Kidney (tissue), 14 donors: Measurements from ENCODE around the gene C1QA. TPM values are rescaled to one million over a fixed set of nuclear protein-coding genes. Genes with fewer than 3 reads are reported as not detected.

Source experiments
- DNase-seq, 5 donors: peaks; one replicate each; pipeline ENCODE4 v3.0.0-alpha.2; 2013 to 2020
- FAIRE-seq: peaks from 2 replicates; lab custom pipeline; 2012; peaks lifted over from hg19 to GRCh38; lab: Jason Lieb, UNC
- H3K27ac ChIP-seq, 2 donors: one replicate each; pipeline ENCODE4 v1.7.0; 2013; ENCODE audit warnings: low read depth in 2 of 2, low read length in 2 of 2, inconsistent platforms in 1 of 2
- H3K27me3 ChIP-seq: one replicate; pipeline ENCODE4 v1.7.1; 2013; ENCODE audit warnings: low read length, inconsistent platforms; ENCODE audit not compliant: control insufficient read depth, insufficient read depth
- H3K36me3 ChIP-seq, 3 donors: one replicate each; pipeline versions ENCODE4 v1.7.0 to v1.7.1; 2013; ENCODE audit warnings: low read length in 3 of 3, control low read depth in 1 of 3, inconsistent platforms in 1 of 3; ENCODE audit not compliant: insufficient read depth in 3 of 3, control insufficient read depth in 2 of 3
- H3K4me1 ChIP-seq, 3 donors: one replicate each; pipeline versions ENCODE4 v1.7.0 to v1.7.1; 2013; ENCODE audit warnings: low read length in 3 of 3, inconsistent platforms in 1 of 3, low read depth in 1 of 3; ENCODE audit not compliant: control insufficient read depth in 2 of 3, insufficient read depth in 2 of 3
- H3K4me3 ChIP-seq, 3 donors: one replicate each; pipeline versions ENCODE4 v1.7.0 to v1.8.1; 2013; ENCODE audit warnings: low read length in 3 of 3, control low read depth in 1 of 3, inconsistent platforms in 1 of 3
- H3K9ac ChIP-seq, 3 donors: one replicate each; pipeline versions ENCODE4 v1.7.0 to v1.7.1; 2013; ENCODE audit warnings: low read length in 3 of 3, control low read depth in 1 of 3, inconsistent platforms in 1 of 3
- H3K9me3 ChIP-seq, 3 donors: one replicate each; pipeline versions ENCODE4 v1.7.0 to v1.7.1; 2013; ENCODE audit warnings: low read length in 3 of 3, control low read depth in 1 of 3, inconsistent platforms in 1 of 3; ENCODE audit not compliant: control insufficient read depth in 2 of 3, insufficient read depth in 1 of 3
- intact Hi-C: fragments of 100-400 bp; cut with DNase I; formaldehyde crosslinking; loops from one replicate; pipeline ENCODE4 v1.11.1; 2022
- polyA plus RNA-seq: library from polyadenylated mRNA; stranded (reverse); fragments of 350-450 nt; fragmentation: Illumina TruSeq; extraction: RNeasy Lipid Tissue Mini Kit (QIAGEN cat#74804); gene quantifications from one replicate; pipeline ENCODE4 v1.2.3, GENCODE V29; 2014; ENCODE audit warnings: low read depth, low replicate concordance; ENCODE audit not compliant: insufficient read depth
- total RNA-seq: library from RNA; stranded (reverse); fragmentation: NEBNext Ultra II Directional; extraction: Animal tissue kit (Norgen Biotek cat#: 25700); gene quantifications from one replicate; pipeline ENCODE4 v1.2.1, GENCODE V29; 2021
- TF ChIP-seq, protein P1 (sequence below): IDR thresholded peaks from 3 replicates; pipeline ENCODE4 v1.5.1; 2012; ENCODE audit warnings: mild to moderate bottlenecking, moderate library complexity, borderline replicate concordance; ENCODE audit not compliant: insufficient read depth; ENCODE audit errors: extremely low read depth
- donor health status: control.
- donor health status: control.
- donor health status: control.
- donor health status: control.
- donor health status: control.
- donor health status: DM: yes; HTN: yes; CAD: no.
- donor health status: Normal renal cell carcinoma (clear cell type).

The C1QA gene
- total and polyA plus RNA-seq, 2 donors from 2014 or later: 150 to 238 TPM

- intact Hi-C loops: loop anchor here (5.0 kb wide), 1 partner anchor 221 kb away; no protein-coding TSS in a partner anchor
- no peak for FAIRE-seq
- no peak within 1 kb of the TSS for H3K4me3 ChIP-seq
- H3K4me1 ChIP-seq: peaks cover 0 to 3% (median 0%) of the 10 kb centered on the region in 3 donors
- no peaks in the 10 kb centered on the region for H3K9me3 ChIP-seq
- no peak for DNase-seq
- no peaks in the 10 kb centered on the region for H3K27me3 ChIP-seq
- no peaks in the 10 kb centered on the region for H3K36me3 ChIP-seq
- TF ChIP-seq, protein P1, sequence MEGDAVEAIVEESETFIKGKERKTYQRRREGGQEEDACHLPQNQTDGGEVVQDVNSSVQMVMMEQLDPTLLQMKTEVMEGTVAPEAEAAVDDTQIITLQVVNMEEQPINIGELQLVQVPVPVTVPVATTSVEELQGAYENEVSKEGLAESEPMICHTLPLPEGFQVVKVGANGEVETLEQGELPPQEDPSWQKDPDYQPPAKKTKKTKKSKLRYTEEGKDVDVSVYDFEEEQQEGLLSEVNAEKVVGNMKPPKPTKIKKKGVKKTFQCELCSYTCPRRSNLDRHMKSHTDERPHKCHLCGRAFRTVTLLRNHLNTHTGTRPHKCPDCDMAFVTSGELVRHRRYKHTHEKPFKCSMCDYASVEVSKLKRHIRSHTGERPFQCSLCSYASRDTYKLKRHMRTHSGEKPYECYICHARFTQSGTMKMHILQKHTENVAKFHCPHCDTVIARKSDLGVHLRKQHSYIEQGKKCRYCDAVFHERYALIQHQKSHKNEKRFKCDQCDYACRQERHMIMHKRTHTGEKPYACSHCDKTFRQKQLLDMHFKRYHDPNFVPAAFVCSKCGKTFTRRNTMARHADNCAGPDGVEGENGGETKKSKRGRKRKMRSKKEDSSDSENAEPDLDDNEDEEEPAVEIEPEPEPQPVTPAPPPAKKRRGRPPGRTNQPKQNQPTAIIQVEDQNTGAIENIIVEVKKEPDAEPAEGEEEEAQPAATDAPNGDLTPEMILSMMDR: no peak
- H3K27ac ChIP-seq: no peak within 1 kb of the TSS
- no peak within 1 kb of the TSS for H3K9ac ChIP-seq
Measured at GRCh38 chr1:22643381-22643780, 7.0 kb downstream of the C1QA start, which contains the start of gene C1QC. C1QC (plus strand) TSS chr1:22643633; CDS start chr1:22644024, 391 bp downstream.

- no peaks in the 10 kb centered on the region for H3K36me3 ChIP-seq
- H3K4me3 ChIP-seq: no peak overlapping the region
- no peak overlapping the region for H3K9ac ChIP-seq
- DNase-seq: no peak
- no peaks in the 10 kb centered on the region for H3K9me3 ChIP-seq
- intact Hi-C loops: loop anchor here (5.0 kb wide), 1 partner anchor 222 kb away; no protein-coding TSS in a partner anchor
- H3K4me1 ChIP-seq: peaks cover 0 to 3% (median 0%) of the 10 kb centered on the region in 3 donors
- no peak for FAIRE-seq
- no peaks in the 10 kb centered on the region for H3K27me3 ChIP-seq
- H3K27ac ChIP-seq: no peak overlapping the region
- TF ChIP-seq, protein P1: no peak
Measured at GRCh38 chr1:22643928-22644327, 7.5 kb downstream of the C1QA start.

DNA sequence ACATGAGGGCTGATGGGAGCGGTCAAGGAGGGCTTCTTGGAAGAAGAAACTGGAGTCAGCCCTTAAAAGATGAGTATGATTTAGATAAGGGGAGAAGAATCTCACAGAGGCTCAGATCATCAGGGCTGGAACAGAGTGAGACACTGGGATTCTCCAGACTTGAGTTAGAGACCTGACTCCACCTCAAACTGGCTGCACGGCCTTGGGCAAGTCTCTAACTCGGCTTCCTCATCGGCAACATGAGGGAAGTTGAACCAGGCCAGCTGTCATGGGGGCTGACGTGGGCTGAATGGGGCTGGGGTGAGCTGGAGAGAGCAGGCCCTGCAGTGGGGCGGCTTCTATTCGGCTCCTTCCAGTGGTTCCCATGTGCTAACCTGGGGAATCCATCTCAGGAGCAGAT is 9.5 kb downstream of the C1QA start:
- no peak overlapping the region for H3K27ac ChIP-seq
- intact Hi-C loops: no loop called here
- DNase-seq (no peak), FAIRE-seq (no peak)
- TF ChIP-seq, protein P1: no peak
- no peaks in the 10 kb centered on the region for H3K36me3 ChIP-seq
- no peak overlapping the region for H3K9ac ChIP-seq
- no peaks in the 10 kb centered on the region for H3K27me3 ChIP-seq
- H3K4me3 ChIP-seq: no peak overlapping the region
- no peaks in the 10 kb centered on the region for H3K9me3 ChIP-seq
- peaks cover 0 to 3% (median 0%) of the 10 kb centered on the region in 3 donors for H3K4me1 ChIP-seq

GRCh38 chr1:22646384-22646783 is 10.0 kb downstream of the C1QA start:
- Histone ChIP-seq H3K9ac (no peak overlapping the region), H3K27ac (no peak overlapping the region), H3K27me3 (no peaks in the 10 kb centered on the region), H3K36me3 (no peaks in the 10 kb centered on the region), H3K4me3 (no peak overlapping the region), H3K4me1 (peaks cover 0 to 3% (median 0%) of the 10 kb centered on the region in 3 donors), H3K9me3 (no peaks in the 10 kb centered on the region)
- no peak for FAIRE-seq
- DNase-seq: no peak
- intact Hi-C loops: no loop called here
- TF ChIP-seq, protein P1: no peak
